GM12801 (cell line): ENCODE data around the gene MIPOL1.

ENCODE experiments used
- TF ChIP-seq, protein P1 (sequence below): IDR thresholded peaks from one replicate; pipeline ENCODE4 v1.5.1; 2011; ENCODE audit warnings: control low read depth; ENCODE audit not compliant: insufficient read length; ENCODE audit errors: extremely low read depth

The MIPOL1 gene

DNA sequence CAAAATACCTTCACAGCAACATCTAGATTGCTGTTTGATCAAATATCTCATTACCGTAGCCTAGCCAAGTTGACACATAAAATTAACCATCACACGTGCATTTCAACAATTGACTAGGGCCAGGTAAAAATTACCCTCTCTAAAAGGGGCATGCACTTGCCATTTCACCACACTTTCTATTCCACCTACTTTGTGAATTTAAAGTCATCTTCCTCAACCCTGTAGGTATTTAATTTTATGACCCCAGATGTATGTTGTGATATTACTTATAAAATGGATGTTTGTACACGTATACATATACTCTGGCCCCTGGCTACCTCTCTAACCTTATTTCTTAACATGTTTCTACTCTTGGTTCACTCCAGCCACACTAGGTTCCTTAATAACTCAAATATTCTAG is 237.1 kb downstream of the MIPOL1 start:
- TF ChIP-seq, protein P1, sequence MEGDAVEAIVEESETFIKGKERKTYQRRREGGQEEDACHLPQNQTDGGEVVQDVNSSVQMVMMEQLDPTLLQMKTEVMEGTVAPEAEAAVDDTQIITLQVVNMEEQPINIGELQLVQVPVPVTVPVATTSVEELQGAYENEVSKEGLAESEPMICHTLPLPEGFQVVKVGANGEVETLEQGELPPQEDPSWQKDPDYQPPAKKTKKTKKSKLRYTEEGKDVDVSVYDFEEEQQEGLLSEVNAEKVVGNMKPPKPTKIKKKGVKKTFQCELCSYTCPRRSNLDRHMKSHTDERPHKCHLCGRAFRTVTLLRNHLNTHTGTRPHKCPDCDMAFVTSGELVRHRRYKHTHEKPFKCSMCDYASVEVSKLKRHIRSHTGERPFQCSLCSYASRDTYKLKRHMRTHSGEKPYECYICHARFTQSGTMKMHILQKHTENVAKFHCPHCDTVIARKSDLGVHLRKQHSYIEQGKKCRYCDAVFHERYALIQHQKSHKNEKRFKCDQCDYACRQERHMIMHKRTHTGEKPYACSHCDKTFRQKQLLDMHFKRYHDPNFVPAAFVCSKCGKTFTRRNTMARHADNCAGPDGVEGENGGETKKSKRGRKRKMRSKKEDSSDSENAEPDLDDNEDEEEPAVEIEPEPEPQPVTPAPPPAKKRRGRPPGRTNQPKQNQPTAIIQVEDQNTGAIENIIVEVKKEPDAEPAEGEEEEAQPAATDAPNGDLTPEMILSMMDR, result no peak

DNA sequence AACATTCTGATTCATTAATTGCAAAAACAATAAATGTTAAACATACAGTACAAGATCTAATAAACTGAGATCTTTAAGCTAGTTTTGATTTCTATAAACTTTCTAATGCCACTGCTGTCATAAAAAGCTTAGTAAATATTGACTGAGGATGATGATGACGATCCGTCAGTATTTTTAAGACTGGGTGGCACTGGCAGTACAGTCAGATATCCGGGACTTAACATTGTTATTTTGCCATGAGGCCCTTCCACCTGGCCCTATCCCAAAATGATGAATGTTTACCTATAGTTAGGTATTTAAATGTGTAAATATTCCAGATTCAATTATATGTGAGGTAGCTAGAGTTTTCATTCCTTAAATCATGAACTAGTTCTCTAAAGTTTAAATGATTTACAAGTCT is 238.8 kb downstream of the MIPOL1 start:
- TF ChIP-seq, protein P1, result no peak

DNA sequence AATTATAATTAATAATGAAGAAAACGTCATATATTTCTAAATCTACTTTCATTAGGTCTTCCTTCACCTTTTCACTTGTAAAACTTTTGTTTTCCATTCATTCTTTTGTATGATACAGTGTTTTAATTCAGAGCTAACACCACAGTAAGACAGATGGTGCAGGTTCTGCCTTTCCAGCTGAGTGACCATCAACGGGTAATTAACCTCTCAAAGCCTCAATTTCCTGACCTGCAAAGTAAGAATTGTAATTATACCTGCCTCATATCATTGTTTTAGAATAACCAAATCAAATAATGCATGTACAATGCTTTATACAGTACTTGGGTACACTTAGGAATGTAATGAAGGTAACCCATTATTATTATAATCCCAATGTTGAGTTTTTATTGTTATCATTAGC is 239.8 kb downstream of the MIPOL1 start:
- TF ChIP-seq, protein P1, result no peak

DNA sequence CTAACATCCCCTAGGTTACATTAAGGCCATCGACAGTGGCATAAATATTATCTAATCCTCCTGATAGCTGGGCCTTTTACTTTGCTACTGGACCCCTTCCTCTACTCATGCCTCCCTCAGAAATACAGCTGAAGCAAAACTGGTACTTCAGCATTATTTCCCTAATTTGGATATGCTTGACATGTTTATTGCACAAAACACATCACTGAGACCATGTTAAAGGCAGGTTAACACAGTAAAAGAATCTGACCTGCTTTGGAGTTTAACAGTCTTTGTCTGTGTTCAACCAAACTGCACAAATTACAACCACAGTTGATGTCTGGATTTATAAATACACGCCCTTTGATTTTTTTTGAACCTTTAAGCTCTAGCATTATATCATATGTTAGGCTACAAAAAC is 240.7 kb downstream of the MIPOL1 start:
- TF ChIP-seq, protein P1, result no peak

DNA sequence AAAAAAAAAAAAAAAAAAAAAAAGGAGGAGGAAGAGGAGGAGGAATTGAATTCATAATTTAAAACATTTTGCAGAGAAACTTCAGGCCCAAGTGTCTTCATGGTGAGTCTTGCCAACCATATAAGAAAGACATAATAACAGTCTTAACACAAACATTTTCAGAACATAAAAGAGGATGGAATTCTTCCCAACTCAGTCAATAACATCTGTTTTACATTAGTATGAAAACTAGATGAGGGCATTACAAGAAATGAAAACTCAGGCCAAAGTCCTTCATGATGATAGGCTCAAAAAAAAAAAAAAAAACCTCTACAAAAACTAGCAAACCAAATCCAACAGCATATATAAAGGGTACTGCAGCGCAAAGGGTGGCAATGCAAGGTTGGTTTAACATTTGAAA is 245.7 kb downstream of the MIPOL1 start:
- TF ChIP-seq, protein P1, result no peak

DNA sequence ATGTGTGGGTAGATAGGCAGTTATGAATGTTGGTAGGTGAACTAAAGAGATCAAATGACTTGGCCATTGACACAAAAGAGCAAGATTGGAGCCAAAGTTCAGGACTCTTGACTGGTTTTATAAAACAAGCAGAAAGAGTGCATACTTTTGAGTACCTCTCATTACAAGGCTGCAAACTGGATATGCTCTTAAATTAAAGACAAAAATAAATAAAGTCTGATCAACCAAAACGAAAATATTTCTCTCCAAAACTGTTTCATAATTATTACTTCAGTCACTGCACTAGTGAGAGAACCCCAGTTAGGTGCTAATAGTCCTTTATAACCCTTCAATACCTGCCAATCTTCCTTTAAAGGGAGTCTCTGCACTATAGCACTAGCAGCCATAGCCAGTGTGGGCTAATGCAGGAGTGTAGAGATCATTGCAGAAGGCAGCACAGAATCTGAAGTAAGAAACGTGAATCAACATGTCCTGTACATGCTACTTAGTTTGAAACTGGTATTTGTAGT is 250.2 kb downstream of the MIPOL1 start:
- TF ChIP-seq, protein P1, result no peak

DNA sequence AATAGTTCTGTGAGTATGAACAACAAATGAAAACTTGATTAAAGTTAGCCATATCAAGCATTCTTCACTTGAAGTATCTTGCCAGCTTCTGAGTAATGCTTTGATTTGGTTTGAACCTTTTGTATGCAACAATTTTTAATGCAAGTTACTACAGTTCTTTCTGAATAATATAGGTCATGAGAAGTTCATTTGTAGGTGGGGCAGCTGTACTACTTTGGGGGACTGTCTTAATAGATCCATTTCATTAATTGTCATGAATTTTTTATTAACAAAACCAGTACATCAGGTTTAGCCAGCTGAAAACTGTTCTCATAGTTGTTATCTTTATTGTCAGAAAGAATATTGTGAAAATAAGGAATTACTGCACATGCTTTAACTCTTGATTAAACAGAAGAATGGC is 254.6 kb downstream of the MIPOL1 start:
- TF ChIP-seq, protein P1, result no peak

DNA sequence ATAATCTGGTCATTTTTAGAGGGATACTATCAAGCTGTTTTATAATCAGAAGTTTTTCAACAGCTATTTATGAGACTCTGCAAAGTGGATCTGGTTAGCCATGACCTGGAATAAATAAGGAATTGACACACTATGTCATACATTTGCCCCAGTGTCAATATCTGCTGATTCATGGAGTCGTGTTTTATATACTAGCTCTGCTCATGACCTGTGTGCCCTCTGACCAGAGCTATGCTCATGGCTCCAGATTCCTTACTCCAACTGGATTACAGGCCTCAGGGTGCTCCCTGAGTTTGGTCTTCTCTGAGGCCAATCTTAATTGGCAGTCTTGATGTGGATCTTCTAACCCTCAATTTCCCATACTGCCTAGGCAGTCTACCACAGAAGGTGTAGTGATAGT is 256.2 kb downstream of the MIPOL1 start:
- TF ChIP-seq, protein P1, result no peak
